K562 (cell line): ENCODE measurements around the gene ORM1.

Experiments
- BRD4 ChIP-seq: fragments of 200-600 bp; sonication (generic); IDR thresholded peaks from 2 replicates; pipeline ENCODE4 v1.6.1; 2017; ENCODE audit warnings: inconsistent platforms
- JUND ChIP-seq, 2 experiments: IDR thresholded peaks; 2 replicates in 1 of 2; 3 replicates in 1 of 2; pipeline ENCODE4 v1.6.1; 2011; ENCODE audit warnings: borderline replicate concordance in 2 of 2, low read depth in 2 of 2, low read length in 2 of 2, improper control_type of control experiment in 1 of 2, missing biosample characterization in 1 of 2, missing genetic modification characterization in 1 of 2, missing genetic modification reagents in 1 of 2

DNA sequence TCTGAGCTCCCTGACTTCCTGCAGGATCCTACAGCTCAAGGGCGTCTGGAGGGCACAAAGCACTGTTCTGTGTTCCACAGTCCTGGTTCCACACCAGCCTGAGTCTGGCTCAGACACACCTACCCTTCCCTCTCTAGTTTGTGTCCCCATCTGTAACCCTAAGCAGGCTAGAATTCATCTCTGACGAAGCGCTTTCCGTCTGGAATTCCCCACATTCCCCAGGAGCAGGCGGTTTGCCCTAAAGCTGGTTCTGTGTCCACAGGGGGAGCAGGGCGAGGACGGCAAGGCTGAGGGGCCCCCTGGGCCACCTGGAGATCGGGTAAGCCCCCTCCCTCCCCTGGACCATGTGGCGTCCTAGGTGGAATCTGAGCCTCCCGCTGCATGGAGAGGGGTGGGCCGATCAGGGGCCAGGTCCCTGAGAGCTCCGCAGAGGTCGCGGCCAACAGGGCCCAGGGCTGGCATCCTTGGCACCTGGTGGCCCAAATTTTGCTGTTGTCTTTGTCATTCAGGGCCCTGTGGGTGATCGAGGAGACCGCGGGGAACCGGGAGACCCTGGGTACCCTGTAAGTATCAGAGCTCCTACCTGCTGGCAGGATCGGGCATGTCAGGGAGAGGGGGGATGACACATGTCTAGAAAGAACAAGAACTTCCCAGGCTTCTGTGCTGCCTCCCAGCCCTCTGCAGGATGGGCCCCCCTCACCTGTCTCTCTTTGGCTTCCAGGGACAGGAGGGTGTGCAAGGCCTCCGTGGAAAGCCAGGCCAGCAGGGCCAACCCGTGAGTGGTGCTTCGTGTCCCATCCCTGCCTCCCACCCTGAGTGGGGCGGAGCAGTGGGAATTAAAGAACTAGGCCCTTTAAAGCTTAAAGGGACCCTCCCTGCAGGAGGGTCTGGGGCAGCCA lies 34.5 kb upstream of the ORM1 start:
- TF ChIP-seq JUND (IDR thresholded peaks at IDR 0.05; ENCODE audit: borderline replicate concordance, low read depth, low read length) (no peak), JUND (tag; IDR thresholded peaks at IDR 0.05; ENCODE audit: borderline replicate concordance, low read depth, low read length) (no peak), BRD4 (no peak)
